Ishikawa (cell line): ENCODE measurements around the gene CCT5.
A peak's percentile ranks its signal among the peaks of the same experiment; 100 is the strongest.

Experiments
- CEBPB ChIP-seq: IDR thresholded peaks from 2 replicates; pipeline ENCODE4 v1.6.1; 2012
- CREB1 ChIP-seq: IDR thresholded peaks from 2 replicates; pipeline ENCODE4 v1.6.1; 2012; ENCODE audit warnings: low read depth
- EGR1 ChIP-seq: IDR thresholded peaks from 2 replicates; pipeline ENCODE4 v1.6.1; 2012
- EP300 ChIP-seq: IDR thresholded peaks from 2 replicates; pipeline ENCODE4 v1.6.1; 2012; ENCODE audit warnings: borderline replicate concordance
- FOXM1 ChIP-seq: IDR thresholded peaks from 2 replicates; pipeline ENCODE4 v1.6.1; 2012; ENCODE audit warnings: low read depth, borderline replicate concordance
- NFIC ChIP-seq: IDR thresholded peaks from 2 replicates; pipeline ENCODE4 v1.6.1; 2012
- RAD21 ChIP-seq: IDR thresholded peaks from 2 replicates; pipeline ENCODE4 v1.6.1; 2012; ENCODE audit warnings: low read depth
- TAF1 ChIP-seq: IDR thresholded peaks from 2 replicates; pipeline ENCODE4 v1.6.1; 2012; ENCODE audit warnings: low read depth, mild to moderate bottlenecking
- TCF12 ChIP-seq: IDR thresholded peaks from 2 replicates; pipeline ENCODE4 v1.6.1; 2012; ENCODE audit warnings: low read depth
- TEAD4 ChIP-seq: IDR thresholded peaks from 2 replicates; pipeline ENCODE4 v1.6.1; 2012
- YY1 ChIP-seq: IDR thresholded peaks from 2 replicates; pipeline ENCODE4 v1.6.1; 2012; ENCODE audit warnings: low read depth
- ZBTB7A ChIP-seq: IDR thresholded peaks from 2 replicates; pipeline ENCODE4 v1.6.1; 2012; ENCODE audit warnings: low read depth
- TF ChIP-seq, protein P1 (sequence below): IDR thresholded peaks from 2 replicates; pipeline ENCODE4 v1.6.1; 2012
- TF ChIP-seq, protein P2 (sequence below): IDR thresholded peaks from 2 replicates; pipeline ENCODE4 v1.6.1; 2012; ENCODE audit warnings: low read depth, mild to moderate bottlenecking
- TF ChIP-seq, protein P3 (sequence below): IDR thresholded peaks from 2 replicates; pipeline ENCODE4 v1.6.1; 2012

CCT5 gene

DNA sequence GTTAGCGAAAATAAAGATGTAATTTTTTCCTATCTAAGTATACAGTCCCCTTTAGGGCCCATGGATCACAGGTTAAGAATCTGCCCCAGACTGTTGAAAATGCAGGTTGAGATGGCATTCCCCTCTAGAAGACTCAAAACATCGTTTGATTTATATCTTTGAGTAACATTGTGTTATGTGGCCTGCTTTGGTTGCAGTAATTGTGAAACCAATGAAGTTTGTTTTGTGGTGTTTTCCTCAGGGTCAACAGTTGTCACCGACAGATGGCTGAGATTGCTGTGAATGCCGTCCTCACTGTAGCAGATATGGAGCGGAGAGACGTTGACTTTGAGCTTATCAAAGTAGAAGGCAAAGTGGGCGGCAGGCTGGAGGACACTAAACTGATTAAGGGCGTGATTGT is 7.8 kb downstream of the CCT5 start:
- TF ChIP-seq, protein P1, sequence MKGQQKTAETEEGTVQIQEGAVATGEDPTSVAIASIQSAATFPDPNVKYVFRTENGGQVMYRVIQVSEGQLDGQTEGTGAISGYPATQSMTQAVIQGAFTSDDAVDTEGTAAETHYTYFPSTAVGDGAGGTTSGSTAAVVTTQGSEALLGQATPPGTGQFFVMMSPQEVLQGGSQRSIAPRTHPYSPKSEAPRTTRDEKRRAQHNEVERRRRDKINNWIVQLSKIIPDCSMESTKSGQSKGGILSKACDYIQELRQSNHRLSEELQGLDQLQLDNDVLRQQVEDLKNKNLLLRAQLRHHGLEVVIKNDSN: no peak
- TF ChIP-seq CREB1 (no peak), YY1 (no peak), TAF1 (no peak), EGR1 (no peak), NFIC (no peak), TEAD4 (no peak), ZBTB7A (no peak), CEBPB (no peak), RAD21 (no peak), TCF12 (no peak), FOXM1 (no peak), EP300 (no peak)
- TF ChIP-seq, protein P2, sequence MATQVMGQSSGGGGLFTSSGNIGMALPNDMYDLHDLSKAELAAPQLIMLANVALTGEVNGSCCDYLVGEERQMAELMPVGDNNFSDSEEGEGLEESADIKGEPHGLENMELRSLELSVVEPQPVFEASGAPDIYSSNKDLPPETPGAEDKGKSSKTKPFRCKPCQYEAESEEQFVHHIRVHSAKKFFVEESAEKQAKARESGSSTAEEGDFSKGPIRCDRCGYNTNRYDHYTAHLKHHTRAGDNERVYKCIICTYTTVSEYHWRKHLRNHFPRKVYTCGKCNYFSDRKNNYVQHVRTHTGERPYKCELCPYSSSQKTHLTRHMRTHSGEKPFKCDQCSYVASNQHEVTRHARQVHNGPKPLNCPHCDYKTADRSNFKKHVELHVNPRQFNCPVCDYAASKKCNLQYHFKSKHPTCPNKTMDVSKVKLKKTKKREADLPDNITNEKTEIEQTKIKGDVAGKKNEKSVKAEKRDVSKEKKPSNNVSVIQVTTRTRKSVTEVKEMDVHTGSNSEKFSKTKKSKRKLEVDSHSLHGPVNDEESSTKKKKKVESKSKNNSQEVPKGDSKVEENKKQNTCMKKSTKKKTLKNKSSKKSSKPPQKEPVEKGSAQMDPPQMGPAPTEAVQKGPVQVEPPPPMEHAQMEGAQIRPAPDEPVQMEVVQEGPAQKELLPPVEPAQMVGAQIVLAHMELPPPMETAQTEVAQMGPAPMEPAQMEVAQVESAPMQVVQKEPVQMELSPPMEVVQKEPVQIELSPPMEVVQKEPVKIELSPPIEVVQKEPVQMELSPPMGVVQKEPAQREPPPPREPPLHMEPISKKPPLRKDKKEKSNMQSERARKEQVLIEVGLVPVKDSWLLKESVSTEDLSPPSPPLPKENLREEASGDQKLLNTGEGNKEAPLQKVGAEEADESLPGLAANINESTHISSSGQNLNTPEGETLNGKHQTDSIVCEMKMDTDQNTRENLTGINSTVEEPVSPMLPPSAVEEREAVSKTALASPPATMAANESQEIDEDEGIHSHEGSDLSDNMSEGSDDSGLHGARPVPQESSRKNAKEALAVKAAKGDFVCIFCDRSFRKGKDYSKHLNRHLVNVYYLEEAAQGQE: no peak
- TF ChIP-seq, protein P3, sequence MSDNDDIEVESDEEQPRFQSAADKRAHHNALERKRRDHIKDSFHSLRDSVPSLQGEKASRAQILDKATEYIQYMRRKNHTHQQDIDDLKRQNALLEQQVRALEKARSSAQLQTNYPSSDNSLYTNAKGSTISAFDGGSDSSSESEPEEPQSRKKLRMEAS: no peak

DNA sequence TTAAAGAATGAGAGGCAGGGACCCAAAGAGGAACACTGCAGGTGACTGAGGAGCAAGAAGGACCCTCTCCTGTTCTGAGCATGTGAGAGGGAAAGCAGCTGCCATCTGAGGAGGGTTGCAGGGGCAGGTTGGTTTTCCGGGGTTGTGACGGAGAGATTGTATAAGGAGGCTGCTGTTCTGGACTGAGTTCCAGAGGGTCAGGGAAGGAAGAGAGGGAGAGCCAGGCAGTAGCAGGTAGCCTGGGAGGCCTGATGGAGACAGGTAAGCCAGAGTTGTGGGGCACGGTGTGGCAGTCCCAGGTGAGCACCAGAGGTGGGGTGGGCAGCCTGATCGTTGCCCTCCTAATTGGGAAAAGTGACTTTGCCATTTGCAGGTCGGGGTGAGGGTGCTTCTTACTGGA is 9.8 kb downstream of the CCT5 start:
- TF ChIP-seq, protein P3: no peak
- TF ChIP-seq, protein P1: no peak
- no peak for TF ChIP-seq YY1
- TF ChIP-seq TAF1: no peak
- no peak for TF ChIP-seq FOXM1
- TF ChIP-seq, protein P2: no peak
- TF ChIP-seq TCF12: no peak
- no peak for TF ChIP-seq CEBPB
- TF ChIP-seq ZBTB7A: no peak
- no peak for TF ChIP-seq CREB1
- no peak for TF ChIP-seq EP300

DNA sequence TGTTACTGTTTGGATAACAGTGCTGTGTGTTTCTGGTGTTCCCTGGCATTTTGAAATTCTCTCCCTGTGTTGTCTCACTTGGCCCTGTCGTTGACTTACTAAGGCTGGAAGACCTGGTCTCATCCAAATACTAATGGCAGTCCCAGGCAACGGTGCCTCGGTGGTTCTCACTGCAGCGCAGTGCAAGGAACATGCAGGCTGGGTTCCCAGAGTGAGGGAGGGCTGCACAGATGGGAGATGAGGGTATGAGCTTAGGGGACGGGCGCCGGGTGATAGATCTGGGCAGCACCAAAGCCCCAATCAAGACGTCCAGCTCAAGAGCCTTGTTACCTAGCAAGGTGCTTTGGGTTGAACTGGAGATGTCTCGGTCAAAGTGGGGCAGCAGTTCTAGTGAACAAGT is 11.0 kb downstream of the CCT5 start:
- no peak for TF ChIP-seq TAF1
- TF ChIP-seq TEAD4: no peak
- TF ChIP-seq, protein P2: no peak
- TF ChIP-seq NFIC: no peak
- no peak for TF ChIP-seq EP300
- TF ChIP-seq YY1: no peak
- TF ChIP-seq, protein P1: no peak
- no peak for TF ChIP-seq TCF12
- TF ChIP-seq CEBPB: no peak

DNA sequence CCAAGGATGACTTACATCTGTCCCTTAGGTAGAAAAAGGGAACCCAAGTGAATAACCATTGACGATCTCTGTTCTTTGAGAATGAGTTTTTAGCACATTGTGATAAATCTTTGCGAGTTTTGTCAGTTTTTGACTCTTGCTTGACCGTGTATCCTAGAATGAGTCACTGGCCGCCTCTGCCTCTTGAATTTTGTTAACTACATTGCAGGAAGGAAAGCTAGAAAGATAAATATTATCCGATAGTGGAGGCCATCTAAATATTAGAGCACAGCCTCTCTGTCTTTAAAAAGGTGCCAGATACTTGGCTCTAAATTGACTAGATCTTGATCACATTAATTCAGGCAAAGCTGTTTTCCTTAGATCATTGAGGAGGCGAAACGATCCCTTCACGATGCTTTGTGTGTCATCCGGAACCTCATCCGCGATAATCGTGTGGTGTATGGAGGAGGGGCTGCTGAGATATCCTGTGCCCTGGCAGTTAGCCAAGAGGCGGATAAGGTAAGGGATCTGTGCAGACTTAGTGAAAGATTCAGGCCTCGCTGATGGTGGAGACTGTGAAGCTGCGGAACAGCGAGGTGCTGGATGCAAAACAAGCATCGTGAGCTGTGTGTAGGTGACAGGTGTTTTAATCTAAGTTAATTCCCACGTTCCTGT is 12.2 kb downstream of the CCT5 start:
- TF ChIP-seq FOXM1 (no peak), NFIC (0 out of 2 replicates have a peak, but pooled peaks have one; percentile 56)

DNA sequence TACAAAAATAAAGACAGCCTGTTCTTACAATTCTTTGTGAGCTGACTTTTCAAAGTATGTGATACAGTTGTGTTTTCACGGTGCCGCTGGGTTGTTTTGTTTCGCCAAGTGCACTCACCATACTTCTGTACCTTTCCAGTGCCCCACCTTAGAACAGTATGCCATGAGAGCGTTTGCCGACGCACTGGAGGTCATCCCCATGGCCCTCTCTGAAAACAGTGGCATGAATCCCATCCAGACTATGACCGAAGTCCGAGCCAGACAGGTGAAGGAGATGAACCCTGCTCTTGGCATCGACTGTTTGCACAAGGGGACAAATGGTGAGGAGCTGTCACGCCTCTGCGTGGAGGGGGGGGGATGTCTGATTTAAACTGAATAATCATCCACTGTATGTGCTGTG is 12.9 kb downstream of the CCT5 start:
- TF ChIP-seq, protein P1: no peak
- TF ChIP-seq, protein P3: no peak
- TF ChIP-seq RAD21 (no peak), TCF12 (no peak), EP300 (no peak), TEAD4 (no peak), ZBTB7A (no peak), TAF1 (no peak), EGR1 (no peak), CREB1 (no peak), NFIC (no peak), FOXM1 (no peak), YY1 (no peak), CEBPB (no peak)
- TF ChIP-seq, protein P2: no peak
